ENCODE data around the gene GARIN6.
"Not testable (repeated sequence)": the region's sequence is repeated elsewhere in the genome, so short reads cannot be mapped to it uniquely, and the experiment has no call there.

Gene GARIN6

GRCh38 chr12:99647453-99647852 is at the start of gene GARIN6:
GARIN6 (plus strand) TSS chr12:99647753; CDS start chr12:99648175, 422 bp downstream.
- no peak for DNase-seq

GRCh38 chr12:99598785-99599184 is 48.8 kb upstream of the GARIN6 start:
- DNase-seq = no peak

GRCh38 chr12:99600388-99600787 is 47.2 kb upstream of the GARIN6 start:
- no peak for DNase-seq

GRCh38 chr12:99609455-99610181 is 37.9 kb upstream of the GARIN6 start:
- no peak for DNase-seq

GRCh38 chr12:99611117-99611516 is 36.4 kb upstream of the GARIN6 start:
- DNase-seq = no peak

- DNase-seq = no peak
Observed at GRCh38 chr12:99611599-99611998, 36.0 kb upstream of the GARIN6 start.

GRCh38 chr12:99618657-99619056 is 28.9 kb upstream of the GARIN6 start:
- DNase-seq = no peak

GRCh38 chr12:99619389-99620158 is 28.0 kb upstream of the GARIN6 start:
- DNase-seq = no peak

- no peak for DNase-seq
Observed at GRCh38 chr12:99620159-99620479, 27.4 kb upstream of the GARIN6 start.

- not testable (repeated sequence) for DNase-seq
Observed at GRCh38 chr12:99624591-99624990, 23.0 kb upstream of the GARIN6 start.

- DNase-seq = no peak
Observed at GRCh38 chr12:99627459-99627858, 20.1 kb upstream of the GARIN6 start.

GRCh38 chr12:99644629-99645028 is 2.9 kb upstream of the GARIN6 start:
- no peak for DNase-seq

- DNase-seq = no peak
Observed at GRCh38 chr12:99648183-99648582, 630 bp downstream of the GARIN6 start.

GRCh38 chr12:99649551-99649950 is 2.0 kb downstream of the GARIN6 start:
- DNase-seq = no peak

GRCh38 chr12:99658671-99659349 is 11.3 kb downstream of the GARIN6 start:
- DNase-seq = no peak

GRCh38 chr12:99670635-99671034 is 23.1 kb downstream of the GARIN6 start:
- no peak for DNase-seq

GRCh38 chr12:99680276-99680675 is 32.7 kb downstream of the GARIN6 start:
- DNase-seq = no peak

GRCh38 chr12:99686142-99686541 is 38.6 kb downstream of the GARIN6 start:
- no peak for DNase-seq

- no peak for DNase-seq
Observed at GRCh38 chr12:99695050-99695449, 47.5 kb downstream of the GARIN6 start.

All from activated CD4-positive, alpha-beta T cell treated with anti-CD3 and anti-CD28 coated beads for 4 hours (primary cell).